PFSK-1 (cell line): Measurements from ENCODE around the gene EPSTI1.

Experiments used
- POLR2AphosphoS5 ChIP-seq: IDR thresholded peaks from 2 replicates; pipeline ENCODE4 v1.6.1; 2012; ENCODE audit warnings: low read depth, mild to moderate bottlenecking, control low read depth, low read length, moderate library complexity
- REST ChIP-seq, 2 experiments: IDR thresholded peaks; 2 replicates each; pipeline versions ENCODE4 v1.6.1 to v1.8.0; 2011 to 2012; ENCODE audit warnings: low read depth in 2 of 2, low read length in 2 of 2, control low read depth in 1 of 2, inconsistent platforms in 1 of 2, mild to moderate bottlenecking in 1 of 2, moderate library complexity in 1 of 2; ENCODE audit not compliant: insufficient read depth in 1 of 2
- SIN3A ChIP-seq: IDR thresholded peaks from 2 replicates; pipeline ENCODE4 v1.6.1; 2012; ENCODE audit warnings: mild to moderate bottlenecking, low read length, moderate library complexity, borderline replicate concordance; ENCODE audit not compliant: insufficient read depth
- TAF1 ChIP-seq: IDR thresholded peaks from 2 replicates; pipeline ENCODE4 v1.6.1; 2012; ENCODE audit warnings: low read length, control low read depth, borderline replicate concordance; ENCODE audit not compliant: insufficient read depth

DNA sequence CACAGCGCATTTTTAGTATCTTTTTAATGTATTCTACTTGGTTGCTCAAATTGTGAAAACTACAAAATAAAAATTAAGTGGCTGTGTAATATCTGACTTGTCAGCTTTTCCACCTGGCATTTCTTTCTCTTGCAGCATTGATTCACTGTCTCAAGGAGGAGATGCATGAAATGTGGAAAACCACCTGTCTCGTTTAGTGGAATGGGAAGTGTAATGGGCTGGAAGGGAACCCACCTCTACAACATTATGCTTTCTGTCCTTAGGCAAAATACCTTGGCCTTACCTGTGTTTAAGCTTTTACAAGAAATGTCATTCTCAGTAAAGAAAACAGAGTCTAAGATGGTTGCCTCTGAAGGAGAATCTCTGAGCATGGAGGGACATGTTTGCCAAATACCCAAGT is 142.8 kb downstream of the EPSTI1 start:
- TF ChIP-seq TAF1 (no peak), REST (IDR thresholded peaks at IDR 0.05; ENCODE audit: insufficient read depth in 1 of 2, low read depth in 2 of 2, low read length in 2 of 2) (no peak), POLR2AphosphoS5 (no peak), SIN3A (no peak)
